ENCODE results near the gene MIER3. TPM values are rescaled to one million over a fixed set of nuclear protein-coding genes. Genes with fewer than 3 reads are reported as not detected.
"Not testable (repeated sequence)": the region's sequence is repeated elsewhere in the genome, so short reads cannot be mapped to it uniquely, and the experiment has no call there.

MIER3 gene
- total RNA-seq, 4 donors from 2014 or later, result 19.8 to 38.5 (median 29.5) TPM

- Histone ChIP-seq H3K4me3 (no peak overlapping the region), H3K9me3 (no peaks in the 10 kb centered on the region), H3K27ac (no peak overlapping the region), H3K36me3 (no peaks in the 10 kb centered on the region), H3K27me3 (no peaks in the 10 kb centered on the region), H3K4me1 (peaks cover 0 to 4% (median 0%) of the 10 kb centered on the region in 4 donors)
- TF ChIP-seq CTCF (IDR thresholded peaks at IDR 0.05) (no peak), POLR2A (IDR thresholded peaks at IDR 0.05) (no peak)
- no peak for DNase-seq
These were observed 29.8 kb upstream of the MIER3 start for GRCh38 chr5:56981548-56982315.

GRCh38 chr5:56979968-56980367, 28.0 kb upstream of the MIER3 start:
- TF ChIP-seq CTCF (IDR thresholded peaks at IDR 0.05), result no peak
- peaks cover 0 to 4% (median 0%) of the 10 kb centered on the region in 4 donors for H3K4me1 ChIP-seq
- H3K9me3 ChIP-seq, result no peaks in the 10 kb centered on the region
- H3K4me3 ChIP-seq, result no peak overlapping the region
- no peak for DNase-seq
- no peak overlapping the region for H3K27ac ChIP-seq
- H3K36me3 ChIP-seq, result no peaks in the 10 kb centered on the region
- no peaks in the 10 kb centered on the region for H3K27me3 ChIP-seq

GRCh38 chr5:56979526-56979925, 27.6 kb upstream of the MIER3 start:
- H3K27ac ChIP-seq, H3K27me3 ChIP-seq, H3K36me3 ChIP-seq, H3K4me1 ChIP-seq, H3K4me3 ChIP-seq, H3K9me3 ChIP-seq, DNase-seq: not testable (repeated sequence)

GRCh38 chr5:56977822-56978221, 25.9 kb upstream of the MIER3 start:
- Histone ChIP-seq H3K4me1 (peaks cover 0 to 4% (median 0%) of the 10 kb centered on the region in 4 donors), H3K27me3 (no peaks in the 10 kb centered on the region), H3K9me3 (no peaks in the 10 kb centered on the region), H3K4me3 (no peak overlapping the region), H3K27ac (no peak overlapping the region), H3K36me3 (no peaks in the 10 kb centered on the region)
- DNase-seq, result no peak
- TF ChIP-seq CTCF (IDR thresholded peaks at IDR 0.05), result no peak
- no peak for TF ChIP-seq POLR2A (IDR thresholded peaks at IDR 0.05)

- Histone ChIP-seq H3K27me3 (no peaks in the 10 kb centered on the region), H3K27ac (no peak overlapping the region), H3K4me1 (peaks cover 0 to 4% (median 0%) of the 10 kb centered on the region in 4 donors), H3K9me3 (no peaks in the 10 kb centered on the region), H3K4me3 (no peak overlapping the region), H3K36me3 (no peaks in the 10 kb centered on the region)
- TF ChIP-seq CTCF (IDR thresholded peaks at IDR 0.05), result no peak
- no peak for TF ChIP-seq POLR2A (IDR thresholded peaks at IDR 0.05)
- DNase-seq, result no peak
These were observed 25.1 kb upstream of the MIER3 start for GRCh38 chr5:56977021-56977420.

GRCh38 chr5:56974241-56974640, 22.3 kb upstream of the MIER3 start:
- no peak overlapping the region for H3K4me3 ChIP-seq
- no peaks in the 10 kb centered on the region for H3K27me3 ChIP-seq
- peaks cover 0 to 4% (median 0%) of the 10 kb centered on the region in 4 donors for H3K4me1 ChIP-seq
- H3K27ac ChIP-seq, result no peak overlapping the region
- no peaks in the 10 kb centered on the region for H3K9me3 ChIP-seq
- TF ChIP-seq POLR2A (IDR thresholded peaks at IDR 0.05) (no peak), CTCF (IDR thresholded peaks at IDR 0.05) (no peak)
- no peaks in the 10 kb centered on the region for H3K36me3 ChIP-seq
- DNase-seq, result no peak

All from Peyer's patch (tissue), 4 donors.